ENCODE measurements around the gene ATG9A. TPM values are rescaled to one million over a fixed set of nuclear protein-coding genes. Genes with fewer than 3 reads are reported as not detected.

The ATG9A gene
- total and polyA plus RNA-seq, 2 donors, result 10.0 to 27.4 TPM

GRCh38 chr2:219210886-219211362 is 18.5 kb downstream of the ATG9A start:
- Histone ChIP-seq H3K9me3 (ENCODE audit: control insufficient read depth in 2 of 2, insufficient read depth in 1 of 2, low read length in 1 of 2) (no peaks in the 10 kb centered on the region), H3K36me3 (ENCODE audit: control insufficient read depth in 2 of 2, insufficient read depth in 2 of 2, low read length in 1 of 2) (peaks cover 37 to 38% of the 10 kb centered on the region in 2 donors), H3K27me3 (ENCODE audit: control insufficient read depth in 2 of 2, insufficient read depth in 1 of 2, low read length in 1 of 2) (no peaks in the 10 kb centered on the region), H3K27ac (ENCODE audit: low read depth in 1 of 2, low read length in 1 of 2) (peak overlapping the region in 1 of 2 donors; percentile 43), H3K4me3 (ENCODE audit: low read length in 2 of 2) (no peak overlapping the region), H3K4me1 (ENCODE audit: control insufficient read depth in 2 of 2, insufficient read depth in 2 of 2, low read length in 2 of 2) (peaks cover 3 to 46% of the 10 kb centered on the region in 2 donors)
- 93% methylated on average over 9 of the region's 9 CpGs for WGBS
- no peak for DNase-seq (ENCODE audit: low read depth in 6 of 9, low spot score in 9 of 9)

- DNase-seq (ENCODE audit: low read depth in 6 of 9, low spot score in 9 of 9), result no peak
- Histone ChIP-seq H3K4me1 (ENCODE audit: control insufficient read depth in 2 of 2, insufficient read depth in 2 of 2, low read length in 2 of 2) (peaks cover 6 to 49% of the 10 kb centered on the region in 2 donors), H3K4me3 (ENCODE audit: low read length in 2 of 2) (no peak overlapping the region), H3K27me3 (ENCODE audit: control insufficient read depth in 2 of 2, insufficient read depth in 1 of 2, low read length in 1 of 2) (no peaks in the 10 kb centered on the region), H3K27ac (ENCODE audit: low read depth in 1 of 2, low read length in 1 of 2) (no peak overlapping the region), H3K9me3 (ENCODE audit: control insufficient read depth in 2 of 2, insufficient read depth in 1 of 2, low read length in 1 of 2) (no peaks in the 10 kb centered on the region), H3K36me3 (ENCODE audit: control insufficient read depth in 2 of 2, insufficient read depth in 2 of 2, low read length in 1 of 2) (peaks cover 35 to 38% of the 10 kb centered on the region in 2 donors)
- WGBS, result 97% methylated on average over 24 of the region's 24 CpGs
These were observed 19.1 kb downstream of the ATG9A start for GRCh38 chr2:219210196-219210885.

DNA sequence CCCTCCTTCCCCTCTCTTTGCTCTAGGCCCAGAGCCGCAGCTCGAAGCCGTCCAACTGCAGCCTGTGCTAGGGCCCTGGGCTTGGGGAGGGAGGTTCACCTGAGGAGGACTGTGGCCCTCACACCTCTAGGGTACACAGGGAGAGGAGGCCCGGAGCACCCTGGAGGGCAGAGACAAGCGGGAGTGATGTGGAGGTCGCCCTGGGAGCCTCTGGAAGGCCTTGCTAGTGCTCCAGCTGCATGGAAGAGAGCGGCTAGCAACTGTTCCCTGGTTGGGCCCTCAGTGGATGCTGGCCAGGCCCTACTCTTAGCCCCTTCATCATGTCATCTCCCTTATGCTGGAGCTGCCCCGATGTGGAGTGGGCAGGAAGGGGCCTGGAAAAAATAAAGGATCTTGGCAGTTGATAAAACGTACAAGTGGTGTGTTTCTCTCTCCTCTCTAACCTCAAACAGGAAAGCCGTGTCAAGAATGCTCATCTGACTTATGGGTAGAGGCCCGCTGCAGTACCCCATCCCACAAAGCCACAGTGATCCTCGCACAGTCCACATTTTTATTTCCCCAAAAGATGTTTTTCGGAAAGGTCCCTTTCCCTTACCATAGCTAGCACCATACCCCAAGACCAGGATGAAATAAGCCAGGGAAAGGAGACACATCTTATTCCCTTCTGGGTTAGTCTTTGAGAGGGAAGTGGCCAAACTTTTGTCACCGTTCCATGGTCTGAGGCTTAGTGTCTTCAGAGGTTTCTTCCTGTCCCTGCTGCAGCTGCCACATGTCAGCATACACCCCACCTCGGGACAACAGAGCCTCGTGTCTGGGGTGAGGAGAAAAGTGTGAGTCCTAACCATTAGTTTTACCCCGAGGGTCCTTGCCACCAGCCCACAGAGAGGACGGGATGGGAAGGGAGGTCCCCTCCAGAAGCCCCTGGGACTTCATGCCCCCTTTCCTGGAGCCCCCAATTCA is 19.9 kb downstream of the ATG9A start:
- 41% methylated on average over 18 of the region's 18 CpGs for WGBS
- DNase-seq (ENCODE audit: low read depth in 6 of 9, low spot score in 9 of 9), result no peak
- no peaks in the 10 kb centered on the region for H3K27me3 ChIP-seq (ENCODE audit: control insufficient read depth in 2 of 2, insufficient read depth in 1 of 2, low read length in 1 of 2)
- peak overlapping the region in 1 of 2 donors; percentile 55 for H3K27ac ChIP-seq (ENCODE audit: low read depth in 1 of 2, low read length in 1 of 2)
- H3K4me3 ChIP-seq (ENCODE audit: low read length in 2 of 2), result no peak overlapping the region
- H3K36me3 ChIP-seq (ENCODE audit: control insufficient read depth in 2 of 2, insufficient read depth in 2 of 2, low read length in 1 of 2), result peaks cover 33 to 38% of the 10 kb centered on the region in 2 donors
- peaks cover 6 to 49% of the 10 kb centered on the region in 2 donors for H3K4me1 ChIP-seq (ENCODE audit: control insufficient read depth in 2 of 2, insufficient read depth in 2 of 2, low read length in 2 of 2)
- H3K9me3 ChIP-seq (ENCODE audit: control insufficient read depth in 2 of 2, insufficient read depth in 1 of 2, low read length in 1 of 2), result peaks cover 0 to under 1% of the 10 kb centered on the region in 2 donors

GRCh38 chr2:219207884-219208740 is 21.3 kb downstream of the ATG9A start:
- no peak overlapping the region for H3K4me3 ChIP-seq (ENCODE audit: low read length in 2 of 2)
- H3K9me3 ChIP-seq (ENCODE audit: control insufficient read depth in 2 of 2, insufficient read depth in 1 of 2, low read length in 1 of 2), result peaks cover 0 to 3% of the 10 kb centered on the region in 2 donors
- peak overlapping the region in 1 of 2 donors; percentile 66 for H3K27ac ChIP-seq (ENCODE audit: low read depth in 1 of 2, low read length in 1 of 2)
- 88% methylated on average over 17 of the region's 17 CpGs for WGBS
- no peak for DNase-seq (ENCODE audit: low read depth in 6 of 9, low spot score in 9 of 9)
- no peaks in the 10 kb centered on the region for H3K27me3 ChIP-seq (ENCODE audit: control insufficient read depth in 2 of 2, insufficient read depth in 1 of 2, low read length in 1 of 2)
- H3K36me3 ChIP-seq (ENCODE audit: control insufficient read depth in 2 of 2, insufficient read depth in 2 of 2, low read length in 1 of 2), result peaks cover 28 to 38% of the 10 kb centered on the region in 2 donors
- peaks cover 6 to 49% of the 10 kb centered on the region in 2 donors for H3K4me1 ChIP-seq (ENCODE audit: control insufficient read depth in 2 of 2, insufficient read depth in 2 of 2, low read length in 2 of 2)

DNA sequence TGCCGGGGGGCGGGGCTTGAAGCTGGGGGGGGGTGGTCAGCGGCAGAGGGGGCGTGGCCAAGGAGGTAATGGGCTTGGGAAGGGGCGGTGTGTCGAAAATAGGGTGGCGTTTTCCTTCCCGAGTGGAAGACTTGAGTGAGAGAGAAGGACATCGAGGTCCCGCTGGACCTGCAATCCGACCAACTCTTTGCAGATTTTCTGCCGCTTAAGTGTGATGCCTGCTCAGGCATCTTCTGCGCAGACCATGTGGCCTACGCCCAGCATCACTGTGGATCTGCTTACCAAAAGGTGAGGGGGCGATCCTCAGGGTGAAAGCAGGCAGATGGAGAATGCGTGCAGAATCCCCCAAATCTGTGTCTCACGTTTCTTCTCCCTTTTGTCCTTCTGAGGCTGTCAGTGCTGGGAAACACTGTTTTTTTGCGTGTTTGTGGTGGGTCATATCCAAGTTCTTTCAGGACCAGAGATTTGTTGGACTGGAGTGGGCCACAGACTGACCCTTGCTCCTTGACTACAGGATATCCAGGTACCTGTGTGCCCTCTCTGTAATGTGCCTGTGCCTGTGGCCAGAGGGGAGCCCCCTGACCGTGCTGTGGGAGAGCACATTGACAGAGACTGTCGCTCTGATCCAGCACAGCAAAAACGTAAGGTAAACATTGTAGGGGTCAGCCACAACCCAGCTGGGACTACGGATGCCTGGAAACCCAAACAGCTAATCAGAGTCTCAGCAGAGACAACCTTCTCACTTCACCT is 22.1 kb downstream of the ATG9A start:
- peaks cover 6 to 49% of the 10 kb centered on the region in 2 donors for H3K4me1 ChIP-seq (ENCODE audit: control insufficient read depth in 2 of 2, insufficient read depth in 2 of 2, low read length in 2 of 2)
- peak overlapping the region; percentile 66 to 92 for H3K27ac ChIP-seq (ENCODE audit: low read depth in 1 of 2, low read length in 1 of 2)
- H3K9me3 ChIP-seq (ENCODE audit: control insufficient read depth in 2 of 2, insufficient read depth in 1 of 2, low read length in 1 of 2), result peaks cover 0 to 3% of the 10 kb centered on the region in 2 donors
- peak overlapping the region; percentile 72 to 76 for H3K4me3 ChIP-seq (ENCODE audit: low read length in 2 of 2)
- peaks cover 28 to 34% of the 10 kb centered on the region in 2 donors for H3K36me3 ChIP-seq (ENCODE audit: control insufficient read depth in 2 of 2, insufficient read depth in 2 of 2, low read length in 1 of 2)
- no peak for DNase-seq (ENCODE audit: low read depth in 6 of 9, low spot score in 9 of 9)
- 32% methylated on average over 22 of the region's 22 CpGs for WGBS
- H3K27me3 ChIP-seq (ENCODE audit: control insufficient read depth in 2 of 2, insufficient read depth in 1 of 2, low read length in 1 of 2), result no peaks in the 10 kb centered on the region

- WGBS, result under 1% methylated on average over 76 of the region's 76 CpGs
- H3K36me3 ChIP-seq (ENCODE audit: control insufficient read depth in 2 of 2, insufficient read depth in 2 of 2, low read length in 1 of 2), result peaks cover 28 to 34% of the 10 kb centered on the region in 2 donors
- peaks cover 6 to 49% of the 10 kb centered on the region in 2 donors for H3K4me1 ChIP-seq (ENCODE audit: control insufficient read depth in 2 of 2, insufficient read depth in 2 of 2, low read length in 2 of 2)
- peak; percentile 81 to 97 (median 93) for DNase-seq (ENCODE audit: low read depth in 6 of 9, low spot score in 9 of 9)
- H3K27ac ChIP-seq (ENCODE audit: low read depth in 1 of 2, low read length in 1 of 2), result peak within 1 kb of the TSS; percentile 92 to 97
- no peaks in the 10 kb centered on the region for H3K27me3 ChIP-seq (ENCODE audit: control insufficient read depth in 2 of 2, insufficient read depth in 1 of 2, low read length in 1 of 2)
- H3K4me3 ChIP-seq (ENCODE audit: low read length in 2 of 2), result peak within 1 kb of the TSS; percentile 72 to 76
- peaks cover 0 to 3% of the 10 kb centered on the region in 2 donors for H3K9me3 ChIP-seq (ENCODE audit: control insufficient read depth in 2 of 2, insufficient read depth in 1 of 2, low read length in 1 of 2)
These were observed 22.9 kb downstream of the ATG9A start, which contains the start of gene ZFAND2B for GRCh38 chr2:219206328-219207133. TSS of gene ZFAND2B (plus strand) at chr2:219206782. CDS start at chr2:219206988, 206 bp downstream.

GRCh38 chr2:219205981-219206327 is 23.5 kb downstream of the ATG9A start:
- Histone ChIP-seq H3K27me3 (ENCODE audit: control insufficient read depth in 2 of 2, insufficient read depth in 1 of 2, low read length in 1 of 2) (no peaks in the 10 kb centered on the region), H3K36me3 (ENCODE audit: control insufficient read depth in 2 of 2, insufficient read depth in 2 of 2, low read length in 1 of 2) (peaks cover 28 to 31% of the 10 kb centered on the region in 2 donors), H3K9me3 (ENCODE audit: control insufficient read depth in 2 of 2, insufficient read depth in 1 of 2, low read length in 1 of 2) (peaks cover 0 to 3% of the 10 kb centered on the region in 2 donors), H3K4me3 (ENCODE audit: low read length in 2 of 2) (peak overlapping the region; percentile 72 to 76), H3K4me1 (ENCODE audit: control insufficient read depth in 2 of 2, insufficient read depth in 2 of 2, low read length in 2 of 2) (peaks cover 6 to 44% of the 10 kb centered on the region in 2 donors), H3K27ac (ENCODE audit: low read depth in 1 of 2, low read length in 1 of 2) (peak overlapping the region; percentile 92 to 97)
- WGBS, result 26% methylated on average over 7 of the region's 7 CpGs
- DNase-seq (ENCODE audit: low read depth in 6 of 9, low spot score in 9 of 9), result no peak

Data from thymus (tissue), 11 donors.